ENCODE measurements around the gene POLE.
A peak's percentile ranks its signal among the peaks of the same experiment; 100 is the strongest.

The POLE gene

GRCh38 chr12:132686825-132687210 lies 324 bp downstream of the POLE start:
- H3K4me3 ChIP-seq (ENCODE audit: low read depth, low read length) = peak overlapping the region; percentile 68
- DNase-seq (ENCODE audit: low read depth) = no peak

DNA sequence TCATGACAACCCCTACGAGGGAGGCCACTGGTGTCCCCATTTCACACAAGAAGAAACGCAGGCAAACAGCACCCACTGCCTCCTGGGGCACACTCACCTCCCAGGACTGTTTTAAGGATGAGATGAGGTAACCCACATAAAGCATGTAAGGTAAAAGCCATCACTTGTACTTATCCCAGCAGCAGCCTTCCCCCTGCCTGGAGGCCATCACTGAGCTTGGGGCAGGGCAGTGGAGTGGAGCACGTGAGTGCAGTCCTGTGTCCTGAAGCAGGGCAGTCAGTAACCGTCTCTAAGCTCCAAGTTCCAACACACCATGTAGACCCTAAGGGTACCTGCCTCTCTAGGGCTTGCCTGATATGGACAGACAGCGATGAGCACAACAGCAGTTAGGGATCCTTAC lies 1.7 kb downstream of the POLE start:
- H3K4me3 ChIP-seq (ENCODE audit: low read depth, low read length) = no peak overlapping the region

DNA sequence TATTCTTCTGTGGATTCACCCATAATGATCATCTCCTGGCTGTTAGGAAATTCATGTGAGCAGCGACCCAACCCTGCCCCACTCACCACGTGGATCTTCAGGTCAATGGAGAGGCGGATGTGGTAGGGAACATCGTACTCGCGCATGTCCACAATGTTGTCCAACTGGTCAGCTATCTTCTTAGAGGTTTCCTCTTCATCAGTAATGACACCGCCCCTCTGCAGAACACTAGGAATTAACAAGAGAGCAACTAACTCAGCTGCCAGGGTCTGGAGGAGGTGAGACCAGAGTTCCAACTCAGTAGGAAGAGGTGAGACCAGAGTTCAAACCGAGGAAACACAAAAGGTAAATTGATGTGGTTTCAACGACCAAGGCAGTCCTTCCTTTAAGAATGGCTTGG lies 9.7 kb downstream of the POLE start:
- DNase-seq (ENCODE audit: low read depth) = no peak
- no peak overlapping the region for H3K4me3 ChIP-seq (ENCODE audit: low read depth, low read length)

More for the DNA sequence above, 1.7 kb downstream of the POLE start:
- no peak for DNase-seq (ENCODE audit: low read depth)

DNA sequence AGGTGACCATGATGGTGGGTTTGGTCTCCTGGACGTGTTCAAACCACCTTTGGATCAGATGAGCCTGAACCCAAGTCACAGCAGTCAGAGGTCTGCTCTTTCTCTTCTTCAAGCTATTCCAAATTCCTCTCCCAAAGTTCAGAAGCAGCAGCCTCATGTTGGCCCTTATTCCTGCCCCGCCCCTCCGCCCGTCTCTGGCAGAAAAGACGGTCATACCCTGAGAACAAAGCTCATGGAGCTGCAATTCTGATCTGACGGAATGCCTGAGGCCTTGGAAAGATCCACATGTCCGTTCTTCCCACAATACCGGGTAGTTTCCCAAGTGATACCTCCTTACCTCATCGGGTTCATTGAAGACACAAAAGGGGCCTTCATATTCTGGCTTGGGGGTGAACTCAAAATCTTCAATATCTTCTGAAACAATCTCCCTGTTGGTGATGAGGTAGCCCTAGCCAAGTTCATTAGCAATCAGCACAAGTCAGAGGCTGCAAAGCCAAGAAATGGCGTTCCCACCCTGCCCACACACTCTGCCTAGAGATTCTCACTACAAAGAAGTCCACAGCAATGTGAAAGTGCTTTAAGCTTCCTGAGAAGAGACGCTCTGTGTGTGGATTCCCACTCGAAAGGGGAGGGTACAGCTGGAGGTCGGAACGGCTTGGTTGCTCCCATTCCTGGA lies 11.2 kb downstream of the POLE start:
- H3K4me3 ChIP-seq (ENCODE audit: low read depth, low read length) = no peak overlapping the region
- no peak for DNase-seq (ENCODE audit: low read depth)

DNA sequence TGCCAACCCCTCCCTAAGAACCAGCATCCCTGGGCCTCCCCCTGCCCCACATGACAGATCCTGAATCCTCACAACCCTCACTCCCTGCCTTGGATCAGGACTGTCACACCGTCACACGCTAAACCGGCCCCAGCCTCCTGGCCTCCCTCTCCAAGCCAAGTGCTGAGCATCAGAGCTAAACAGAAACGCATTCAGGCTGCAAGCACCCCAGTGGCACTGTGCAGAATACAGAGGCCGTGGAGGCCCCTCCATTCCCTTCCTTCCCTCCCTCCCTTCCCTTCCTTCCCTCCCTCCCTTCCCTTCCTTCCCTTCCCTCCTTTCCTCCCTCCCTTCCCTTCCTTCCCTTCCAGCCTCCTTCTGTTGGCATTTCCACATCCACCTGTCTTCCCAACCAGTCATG lies 12.6 kb downstream of the POLE start:
- H3K4me3 ChIP-seq (ENCODE audit: low read depth, low read length) = no peak overlapping the region
- DNase-seq (ENCODE audit: low read depth) = no peak

DNA sequence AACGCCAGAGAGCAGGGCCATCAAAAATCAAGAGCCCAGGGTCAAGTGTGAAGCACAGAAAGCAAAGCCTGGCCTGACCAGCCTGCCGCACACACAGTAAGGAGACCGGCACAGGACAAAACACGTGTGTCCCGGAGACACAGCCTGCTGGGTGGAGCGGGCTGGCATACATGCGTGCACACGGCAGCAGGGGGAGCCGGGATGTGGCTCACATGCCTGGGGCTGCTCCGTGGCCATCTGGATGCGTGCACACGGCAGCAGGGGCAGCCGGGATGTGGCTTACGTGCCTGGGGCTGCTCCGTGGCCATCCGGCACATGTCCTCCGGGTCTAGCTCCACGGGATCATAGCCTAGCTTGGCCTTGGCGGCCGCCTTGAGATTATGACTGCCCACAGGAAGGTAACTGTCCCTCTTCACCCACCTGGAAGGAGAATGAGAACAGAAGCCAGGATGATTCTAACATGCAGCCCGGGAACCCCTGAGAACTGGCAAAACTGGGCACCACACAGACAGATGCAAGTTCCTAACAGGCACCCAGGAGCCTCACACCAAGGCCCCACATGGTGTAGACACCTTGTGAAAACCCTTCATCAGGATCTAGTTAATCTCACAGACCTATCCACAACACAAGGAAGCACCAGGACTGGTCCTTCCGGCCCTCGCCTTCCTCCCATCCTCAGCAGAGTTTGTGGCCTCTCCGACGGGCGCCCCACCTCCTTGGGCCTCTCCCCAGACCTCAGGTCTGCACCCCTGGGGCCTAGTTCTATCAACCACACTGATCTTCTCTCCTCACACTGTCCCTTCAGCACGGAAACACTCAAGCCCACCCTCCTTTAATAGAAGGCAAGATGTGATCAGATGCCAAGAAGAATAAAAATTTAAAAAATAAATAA lies 13.6 kb downstream of the POLE start:
- H3K4me3 ChIP-seq (ENCODE audit: low read depth, low read length) = no peak overlapping the region
- DNase-seq (ENCODE audit: low read depth) = no peak

DNA sequence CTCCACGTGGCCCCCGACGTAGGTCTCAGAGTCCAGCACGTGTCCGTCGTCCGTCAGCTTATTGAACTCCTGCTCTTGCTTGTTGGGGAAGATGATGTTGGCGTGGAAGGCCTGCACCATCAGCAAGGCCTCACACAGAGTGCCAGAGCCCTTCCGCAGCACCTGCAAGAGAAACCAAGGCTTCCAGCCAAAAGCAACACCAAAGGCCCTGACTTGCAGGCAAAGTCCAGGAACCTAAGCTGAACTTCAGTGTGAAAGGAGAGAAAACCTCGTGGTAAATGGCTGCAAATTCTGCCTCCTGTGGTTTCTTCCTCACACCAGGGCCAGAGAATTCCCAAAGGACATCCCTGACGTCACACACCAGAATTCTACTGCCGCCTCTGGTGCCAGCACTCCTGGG lies 14.5 kb downstream of the POLE start:
- no peak for DNase-seq (ENCODE audit: low read depth)
- H3K4me3 ChIP-seq (ENCODE audit: low read depth, low read length) = no peak overlapping the region

DNA sequence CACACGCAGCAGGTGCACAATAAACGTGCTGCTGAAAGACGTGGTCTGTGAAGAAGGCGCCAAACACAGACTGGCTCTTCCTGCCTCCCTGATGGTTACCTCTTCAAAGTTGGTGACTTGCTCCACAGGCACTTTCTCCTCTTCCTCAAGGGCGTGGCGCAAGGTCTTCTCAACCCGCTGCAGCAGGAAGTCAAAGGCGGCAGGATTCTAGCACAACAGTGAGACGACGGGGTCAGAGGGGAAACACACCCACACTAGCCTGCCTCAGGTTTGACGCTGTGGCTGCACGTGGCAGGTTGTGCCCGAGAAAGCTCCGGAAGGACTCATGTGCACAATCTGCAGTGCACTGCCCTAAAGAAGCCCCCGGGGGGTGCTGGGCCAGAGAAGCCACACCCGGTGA lies 15.0 kb downstream of the POLE start:
- DNase-seq (ENCODE audit: low read depth) = no peak
- H3K4me3 ChIP-seq (ENCODE audit: low read depth, low read length) = no peak overlapping the region

DNA sequence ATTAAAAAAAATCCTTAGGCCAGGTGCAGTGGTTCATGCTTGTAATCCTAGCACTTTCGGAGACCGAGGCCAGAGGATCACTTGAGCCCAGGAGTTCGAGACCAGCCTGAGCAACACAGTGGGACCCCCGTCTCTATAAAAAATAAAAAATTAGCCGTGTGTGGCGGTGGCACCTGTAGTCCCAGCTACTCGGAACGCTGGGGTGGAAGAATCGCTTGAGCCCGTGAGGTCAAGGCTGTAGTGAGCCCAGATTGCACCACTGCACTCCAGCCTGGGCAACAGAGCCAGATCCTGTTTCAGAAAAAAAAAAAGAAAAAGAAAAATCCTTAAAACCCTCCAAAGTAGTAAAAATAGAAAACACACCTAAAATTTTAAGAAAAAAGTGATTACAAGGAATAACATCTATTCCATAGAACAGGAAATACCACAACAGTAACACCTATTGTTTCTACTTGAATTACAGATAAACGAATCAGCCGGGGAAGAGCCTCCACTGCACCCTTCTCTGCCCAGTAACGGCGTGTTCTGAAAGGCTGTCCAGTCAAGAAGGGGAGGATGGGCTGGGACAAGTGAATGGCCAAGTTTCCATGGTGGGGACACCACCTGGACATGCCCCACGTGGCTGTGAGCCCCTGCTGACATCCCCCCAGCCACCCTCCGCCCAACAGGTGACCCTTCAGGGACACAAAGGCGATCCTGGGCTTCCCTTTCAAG lies 17.8 kb downstream of the POLE start:
- no peak for DNase-seq (ENCODE audit: low read depth)
- H3K4me3 ChIP-seq (ENCODE audit: low read depth, low read length) = no peak overlapping the region

DNA sequence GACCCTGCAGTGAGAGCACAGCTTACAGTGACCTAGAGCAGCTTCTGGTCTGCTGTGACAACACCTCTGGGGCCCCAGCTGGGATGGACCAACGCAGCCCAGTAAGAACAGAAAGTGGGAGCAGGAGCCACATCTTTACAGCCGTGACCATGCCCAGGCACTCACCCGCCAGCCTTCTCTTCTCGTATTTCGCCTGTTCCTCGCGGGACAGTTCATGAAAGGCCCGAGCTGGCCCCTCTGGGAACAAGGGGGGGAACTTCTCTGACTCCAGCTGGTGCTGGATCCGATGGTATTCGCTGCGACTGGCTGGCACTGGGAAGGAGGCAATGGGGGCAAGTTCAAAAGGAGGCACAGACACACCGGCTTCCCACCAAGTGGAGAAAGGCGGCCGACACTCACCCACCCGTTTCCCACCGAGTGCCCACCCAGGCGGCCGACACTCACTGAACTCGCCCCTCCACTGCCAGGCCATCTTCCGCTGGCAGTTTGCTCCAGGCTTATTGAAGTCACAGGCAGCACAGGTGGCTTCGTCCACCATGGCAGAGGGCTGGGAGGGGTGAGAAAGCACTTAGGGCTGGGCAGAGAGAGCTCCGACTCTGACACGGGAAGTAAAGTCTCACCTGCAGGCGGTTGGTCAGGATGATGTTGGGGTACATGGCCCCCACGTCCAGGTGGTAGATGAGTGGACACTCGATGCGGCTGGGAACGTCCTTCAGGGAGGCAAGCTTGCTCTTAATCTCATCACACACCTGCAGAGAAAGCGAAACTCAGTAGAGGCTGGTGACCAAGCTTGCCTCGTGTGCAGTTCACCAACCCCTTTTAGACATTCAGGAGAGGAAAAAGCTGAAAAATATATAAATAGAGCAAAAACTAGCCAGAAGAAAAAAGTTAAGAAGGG lies 18.7 kb downstream of the POLE start:
- no peak for DNase-seq (ENCODE audit: low read depth)
- no peak overlapping the region for H3K4me3 ChIP-seq (ENCODE audit: low read depth, low read length)

- no peak for DNase-seq (ENCODE audit: low read depth)
- H3K4me3 ChIP-seq (ENCODE audit: low read depth, low read length) = no peak overlapping the region
Observed at GRCh38 chr12:132665794-132666193, 21.3 kb downstream of the POLE start.

- no peak for DNase-seq (ENCODE audit: low read depth)
- H3K4me3 ChIP-seq (ENCODE audit: low read depth, low read length) = no peak overlapping the region
Observed at GRCh38 chr12:132665149-132665491, 22.0 kb downstream of the POLE start.

DNA sequence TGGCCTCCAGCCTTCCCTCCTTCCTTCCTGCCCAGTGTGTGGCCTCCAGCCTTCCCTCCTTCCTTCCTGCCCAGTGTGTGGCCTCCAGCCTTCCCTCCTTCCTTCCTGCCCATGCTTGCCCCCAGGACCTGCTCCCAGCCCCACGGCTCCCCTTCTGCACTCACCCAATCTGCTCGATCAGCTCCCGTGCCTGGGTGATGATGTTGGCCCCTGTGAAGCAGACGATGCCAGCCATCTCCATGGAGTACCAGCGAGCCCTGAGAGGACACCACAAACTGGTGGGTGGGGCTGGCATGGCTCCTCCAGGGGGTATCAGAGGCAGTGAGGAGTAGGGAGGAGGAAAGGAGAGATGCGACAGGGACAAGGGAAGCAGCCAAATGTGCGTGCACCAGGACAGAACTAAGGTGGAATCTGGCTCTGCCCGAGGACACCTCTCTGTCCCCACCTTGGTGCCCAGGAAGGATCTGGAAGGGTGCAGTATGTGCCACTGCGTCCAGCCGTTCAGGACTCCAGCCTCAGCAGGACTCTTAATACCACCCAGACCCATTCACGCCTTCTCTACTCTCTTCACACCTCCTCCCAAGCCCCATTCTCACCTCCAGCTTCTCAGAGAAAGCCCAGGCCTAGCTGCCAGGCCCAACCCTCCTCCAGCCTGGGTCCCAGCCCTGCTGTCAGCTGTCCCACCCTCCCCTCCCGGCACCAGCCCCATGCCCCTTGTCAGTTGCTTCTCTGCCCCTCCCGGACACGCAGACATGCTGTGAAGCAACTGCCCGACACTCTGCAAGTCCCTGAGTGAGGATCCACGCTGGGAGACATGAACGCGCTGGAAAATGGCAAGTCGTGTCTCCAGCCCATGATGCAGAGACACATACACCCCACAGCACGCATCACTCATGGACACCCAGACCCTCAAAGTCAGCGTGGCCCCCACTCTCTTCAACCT lies 22.7 kb downstream of the POLE start:
- no peak for DNase-seq (ENCODE audit: low read depth)
- H3K4me3 ChIP-seq (ENCODE audit: low read depth, low read length) = no peak overlapping the region

DNA sequence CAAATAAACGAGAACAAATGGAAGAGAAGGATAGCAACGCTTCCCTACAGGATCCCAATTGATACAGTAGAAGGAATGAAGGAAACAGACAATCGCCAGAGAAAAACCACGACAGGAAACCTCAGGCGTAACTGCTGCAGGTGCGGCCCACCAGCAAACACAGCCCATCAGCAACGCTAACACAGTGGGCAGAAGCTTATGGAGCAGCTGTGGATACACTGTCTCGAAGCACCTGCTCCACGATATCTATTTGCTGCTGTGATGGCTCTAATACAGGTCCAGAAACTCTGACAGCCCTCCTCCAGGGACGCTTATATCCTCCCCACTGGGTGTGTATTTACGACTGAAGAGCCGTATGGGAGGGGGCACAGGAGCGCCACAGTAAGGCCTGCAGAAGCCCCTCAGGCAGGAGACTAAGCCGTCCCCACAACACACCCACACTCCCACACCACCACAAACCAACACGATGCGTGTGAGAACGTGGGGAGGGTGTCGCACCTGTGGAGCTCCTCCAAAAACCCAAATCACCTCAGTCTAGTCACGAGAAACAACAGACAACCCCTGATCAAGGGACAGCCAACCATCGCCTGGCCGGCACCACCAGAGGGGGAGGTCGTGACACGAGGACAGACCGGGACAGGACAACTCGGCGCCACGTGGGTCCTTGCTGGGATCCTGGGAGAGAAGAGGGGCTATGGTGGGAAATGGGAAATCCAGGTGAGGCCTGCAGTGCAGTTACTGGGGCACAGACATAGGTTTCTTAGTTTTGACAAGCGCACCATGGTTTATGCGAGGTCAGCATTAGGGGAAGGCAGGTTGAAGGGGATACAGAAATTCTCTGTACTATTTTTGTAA lies 24.0 kb downstream of the POLE start:
- DNase-seq (ENCODE audit: low read depth) = no peak
- no peak overlapping the region for H3K4me3 ChIP-seq (ENCODE audit: low read depth, low read length)

DNA sequence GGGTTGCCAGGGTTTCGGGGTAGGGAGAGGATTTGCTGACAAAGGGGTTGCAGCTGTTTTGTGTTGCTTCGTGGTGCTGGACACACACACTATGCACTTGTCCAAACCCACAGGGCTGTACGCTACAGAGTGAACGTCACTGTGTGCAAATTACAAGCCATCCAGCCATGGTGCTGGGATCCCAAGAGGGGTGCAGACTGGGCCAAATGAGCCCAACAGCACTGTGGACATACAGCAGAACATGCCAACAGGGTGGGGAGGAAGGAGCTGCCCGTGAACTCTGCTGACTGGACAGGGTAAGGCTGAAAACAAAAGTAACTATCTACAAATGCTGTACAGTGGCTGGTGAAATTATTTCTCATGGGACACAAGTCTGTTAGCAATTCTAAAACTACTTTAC lies 25.2 kb downstream of the POLE start:
- H3K4me3 ChIP-seq (ENCODE audit: low read depth, low read length) = no peak overlapping the region
- DNase-seq (ENCODE audit: low read depth) = no peak

GRCh38 chr12:132660996-132661395 lies 26.1 kb downstream of the POLE start:
- no peak overlapping the region for H3K4me3 ChIP-seq (ENCODE audit: low read depth, low read length)
- DNase-seq (ENCODE audit: low read depth) = no peak

GRCh38 chr12:132660052-132660451 lies 27.1 kb downstream of the POLE start:
- no peak for DNase-seq (ENCODE audit: low read depth)
- no peak overlapping the region for H3K4me3 ChIP-seq (ENCODE audit: low read depth, low read length)

- DNase-seq (ENCODE audit: low read depth) = no peak
- H3K4me3 ChIP-seq (ENCODE audit: low read depth, low read length) = no peak overlapping the region
Observed at GRCh38 chr12:132659146-132659545, 28.0 kb downstream of the POLE start.

Measured in skeletal muscle cell (primary cell).